ENCODE results near the gene DCAF8L2. TPM values are rescaled to one million over a fixed set of nuclear protein-coding genes. Genes with fewer than 3 reads are reported as not detected.

Gene DCAF8L2
- total RNA-seq (2014; rRNA removed; shearing (Covaris generic)) (not detected in 2 replicates), polyA plus RNA-seq (2016; fragmentation: Nextera tagmentation; extraction: Ambion mirVana) (not detected in 2 replicates)
- long read RNA-seq: 0 reads

DNA sequence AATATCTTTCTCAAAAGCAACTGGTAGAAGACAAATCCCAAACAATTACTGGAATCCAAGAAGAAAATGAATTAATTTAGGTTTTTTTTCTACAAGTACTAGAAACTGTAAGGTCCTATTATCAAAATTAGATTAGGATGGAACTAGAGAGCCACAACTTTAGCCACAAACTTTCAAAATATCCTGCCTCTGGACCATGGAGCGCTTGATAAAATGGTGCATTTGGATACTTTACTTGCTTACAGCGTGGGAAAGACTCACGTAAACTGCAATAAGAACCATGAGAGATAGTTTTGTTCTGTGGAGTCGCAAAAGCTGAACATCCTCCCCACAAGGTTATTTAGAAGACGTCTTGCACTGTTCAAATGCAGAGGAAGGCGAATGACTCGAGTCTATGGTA lies at the start of gene DCAF8L2:
TSS of gene DCAF8L2 (plus strand) at position 301 of the 400 bp plus-strand sequence. CDS start 156,552 bp downstream, outside the sequence.
- ATAC-seq: no peak

More for the DNA sequence above, at the start of gene DCAF8L2:
- H3K4me3 Mint-ChIP-seq: no peak within 1 kb of the TSS
- no peaks in the 10 kb centered on the region for H3K27me3 Mint-ChIP-seq (ENCODE audit: insufficient read depth, low read depth, poor library complexity)
- no peaks in the 10 kb centered on the region for H3K36me3 Mint-ChIP-seq (ENCODE audit: low read depth)
- H3K27me3 ChIP-seq (ENCODE audit: insufficient read depth): no peaks in the 10 kb centered on the region
- no peaks in the 10 kb centered on the region for H3K4me1 ChIP-seq (ENCODE audit: insufficient read depth)
- DNase-seq (ENCODE audit: low spot score): no peak
- H3K79me2 ChIP-seq (replicated peaks; ENCODE audit: insufficient read depth): no peaks in the 10 kb centered on the region
- H3K36me3 ChIP-seq (ENCODE audit: insufficient read depth): no peaks in the 10 kb centered on the region
- no peak within 1 kb of the TSS for H3K4me3 ChIP-seq
- TF ChIP-seq ZNF331 (CRISPR knock-in tag; IDR thresholded peaks at IDR 0.05; ENCODE audit: low read depth): no peak
- TF ChIP-seq CREB1 (CRISPR knock-in tag; IDR thresholded peaks at IDR 0.05; ENCODE audit: low read depth): no peak
- TF ChIP-seq, protein P1, sequence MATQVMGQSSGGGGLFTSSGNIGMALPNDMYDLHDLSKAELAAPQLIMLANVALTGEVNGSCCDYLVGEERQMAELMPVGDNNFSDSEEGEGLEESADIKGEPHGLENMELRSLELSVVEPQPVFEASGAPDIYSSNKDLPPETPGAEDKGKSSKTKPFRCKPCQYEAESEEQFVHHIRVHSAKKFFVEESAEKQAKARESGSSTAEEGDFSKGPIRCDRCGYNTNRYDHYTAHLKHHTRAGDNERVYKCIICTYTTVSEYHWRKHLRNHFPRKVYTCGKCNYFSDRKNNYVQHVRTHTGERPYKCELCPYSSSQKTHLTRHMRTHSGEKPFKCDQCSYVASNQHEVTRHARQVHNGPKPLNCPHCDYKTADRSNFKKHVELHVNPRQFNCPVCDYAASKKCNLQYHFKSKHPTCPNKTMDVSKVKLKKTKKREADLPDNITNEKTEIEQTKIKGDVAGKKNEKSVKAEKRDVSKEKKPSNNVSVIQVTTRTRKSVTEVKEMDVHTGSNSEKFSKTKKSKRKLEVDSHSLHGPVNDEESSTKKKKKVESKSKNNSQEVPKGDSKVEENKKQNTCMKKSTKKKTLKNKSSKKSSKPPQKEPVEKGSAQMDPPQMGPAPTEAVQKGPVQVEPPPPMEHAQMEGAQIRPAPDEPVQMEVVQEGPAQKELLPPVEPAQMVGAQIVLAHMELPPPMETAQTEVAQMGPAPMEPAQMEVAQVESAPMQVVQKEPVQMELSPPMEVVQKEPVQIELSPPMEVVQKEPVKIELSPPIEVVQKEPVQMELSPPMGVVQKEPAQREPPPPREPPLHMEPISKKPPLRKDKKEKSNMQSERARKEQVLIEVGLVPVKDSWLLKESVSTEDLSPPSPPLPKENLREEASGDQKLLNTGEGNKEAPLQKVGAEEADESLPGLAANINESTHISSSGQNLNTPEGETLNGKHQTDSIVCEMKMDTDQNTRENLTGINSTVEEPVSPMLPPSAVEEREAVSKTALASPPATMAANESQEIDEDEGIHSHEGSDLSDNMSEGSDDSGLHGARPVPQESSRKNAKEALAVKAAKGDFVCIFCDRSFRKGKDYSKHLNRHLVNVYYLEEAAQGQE (IDR thresholded peaks at IDR 0.05; ENCODE audit: unreplicated experiment): no peak
- TF ChIP-seq STAT1 (IDR thresholded peaks at IDR 0.05; ENCODE audit: unreplicated experiment): no peak
- no peak for TF ChIP-seq NANOG (IDR thresholded peaks at IDR 0.05; ENCODE audit: borderline replicate concordance)
- TF ChIP-seq ZNF114 (CRISPR knock-in tag; IDR thresholded peaks at IDR 0.05): no peak
- TF ChIP-seq, protein P2, sequence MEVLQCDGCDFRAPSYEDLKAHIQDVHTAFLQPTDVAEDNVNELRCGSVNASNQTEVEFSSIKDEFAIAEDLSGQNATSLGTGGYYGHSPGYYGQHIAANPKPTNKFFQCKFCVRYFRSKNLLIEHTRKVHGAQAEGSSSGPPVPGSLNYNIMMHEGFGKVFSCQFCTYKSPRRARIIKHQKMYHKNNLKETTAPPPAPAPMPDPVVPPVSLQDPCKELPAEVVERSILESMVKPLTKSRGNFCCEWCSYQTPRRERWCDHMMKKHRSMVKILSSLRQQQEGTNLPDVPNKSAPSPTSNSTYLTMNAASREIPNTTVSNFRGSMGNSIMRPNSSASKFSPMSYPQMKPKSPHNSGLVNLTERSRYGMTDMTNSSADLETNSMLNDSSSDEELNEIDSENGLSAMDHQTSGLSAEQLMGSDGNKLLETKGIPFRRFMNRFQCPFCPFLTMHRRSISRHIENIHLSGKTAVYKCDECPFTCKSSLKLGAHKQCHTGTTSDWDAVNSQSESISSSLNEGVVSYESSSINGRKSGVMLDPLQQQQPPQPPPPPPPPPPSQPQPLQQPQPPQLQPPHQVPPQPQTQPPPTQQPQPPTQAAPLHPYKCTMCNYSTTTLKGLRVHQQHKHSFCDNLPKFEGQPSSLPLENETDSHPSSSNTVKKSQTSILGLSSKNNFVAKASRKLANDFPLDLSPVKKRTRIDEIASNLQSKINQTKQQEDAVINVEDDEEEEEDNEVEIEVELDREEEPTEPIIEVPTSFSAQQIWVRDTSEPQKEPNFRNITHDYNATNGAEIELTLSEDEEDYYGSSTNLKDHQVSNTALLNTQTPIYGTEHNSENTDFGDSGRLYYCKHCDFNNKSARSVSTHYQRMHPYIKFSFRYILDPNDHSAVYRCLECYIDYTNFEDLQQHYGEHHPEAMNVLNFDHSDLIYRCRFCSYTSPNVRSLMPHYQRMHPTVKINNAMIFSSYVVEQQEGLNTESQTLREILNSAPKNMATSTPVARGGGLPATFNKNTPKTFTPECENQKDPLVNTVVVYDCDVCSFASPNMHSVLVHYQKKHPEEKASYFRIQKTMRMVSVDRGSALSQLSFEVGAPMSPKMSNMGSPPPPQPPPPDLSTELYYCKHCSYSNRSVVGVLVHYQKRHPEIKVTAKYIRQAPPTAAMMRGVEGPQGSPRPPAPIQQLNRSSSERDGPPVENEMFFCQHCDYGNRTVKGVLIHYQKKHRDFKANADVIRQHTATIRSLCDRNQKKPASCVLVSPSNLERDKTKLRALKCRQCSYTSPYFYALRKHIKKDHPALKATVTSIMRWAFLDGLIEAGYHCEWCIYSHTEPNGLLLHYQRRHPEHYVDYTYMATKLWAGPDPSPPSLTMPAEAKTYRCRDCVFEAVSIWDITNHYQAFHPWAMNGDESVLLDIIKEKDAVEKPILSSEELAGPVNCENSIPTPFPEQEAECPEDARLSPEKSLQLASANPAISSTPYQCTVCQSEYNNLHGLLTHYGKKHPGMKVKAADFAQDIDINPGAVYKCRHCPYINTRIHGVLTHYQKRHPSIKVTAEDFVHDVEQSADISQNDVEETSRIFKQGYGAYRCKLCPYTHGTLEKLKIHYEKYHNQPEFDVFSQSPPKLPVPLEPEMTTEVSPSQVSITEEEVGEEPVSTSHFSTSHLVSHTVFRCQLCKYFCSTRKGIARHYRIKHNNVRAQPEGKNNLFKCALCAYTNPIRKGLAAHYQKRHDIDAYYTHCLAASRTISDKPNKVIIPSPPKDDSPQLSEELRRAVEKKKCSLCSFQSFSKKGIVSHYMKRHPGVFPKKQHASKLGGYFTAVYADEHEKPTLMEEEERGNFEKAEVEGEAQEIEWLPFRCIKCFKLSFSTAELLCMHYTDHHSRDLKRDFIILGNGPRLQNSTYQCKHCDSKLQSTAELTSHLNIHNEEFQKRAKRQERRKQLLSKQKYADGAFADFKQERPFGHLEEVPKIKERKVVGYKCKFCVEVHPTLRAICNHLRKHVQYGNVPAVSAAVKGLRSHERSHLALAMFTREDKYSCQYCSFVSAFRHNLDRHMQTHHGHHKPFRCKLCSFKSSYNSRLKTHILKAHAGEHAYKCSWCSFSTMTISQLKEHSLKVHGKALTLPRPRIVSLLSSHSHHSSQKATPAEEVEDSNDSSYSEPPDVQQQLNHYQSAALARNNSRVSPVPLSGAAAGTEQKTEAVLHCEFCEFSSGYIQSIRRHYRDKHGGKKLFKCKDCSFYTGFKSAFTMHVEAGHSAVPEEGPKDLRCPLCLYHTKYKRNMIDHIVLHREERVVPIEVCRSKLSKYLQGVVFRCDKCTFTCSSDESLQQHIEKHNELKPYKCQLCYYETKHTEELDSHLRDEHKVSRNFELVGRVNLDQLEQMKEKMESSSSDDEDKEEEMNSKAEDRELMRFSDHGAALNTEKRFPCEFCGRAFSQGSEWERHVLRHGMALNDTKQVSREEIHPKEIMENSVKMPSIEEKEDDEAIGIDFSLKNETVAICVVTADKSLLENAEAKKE (CRISPR knock-in tag; IDR thresholded peaks at IDR 0.05): no peak
- TF ChIP-seq EZH2phosphoT487 (IDR thresholded peaks at IDR 0.05; ENCODE audit: unreplicated experiment): no peak
- no peak for TF ChIP-seq JUNB (IDR thresholded peaks at IDR 0.05; ENCODE audit: unreplicated experiment)
- TF ChIP-seq, protein P3, sequence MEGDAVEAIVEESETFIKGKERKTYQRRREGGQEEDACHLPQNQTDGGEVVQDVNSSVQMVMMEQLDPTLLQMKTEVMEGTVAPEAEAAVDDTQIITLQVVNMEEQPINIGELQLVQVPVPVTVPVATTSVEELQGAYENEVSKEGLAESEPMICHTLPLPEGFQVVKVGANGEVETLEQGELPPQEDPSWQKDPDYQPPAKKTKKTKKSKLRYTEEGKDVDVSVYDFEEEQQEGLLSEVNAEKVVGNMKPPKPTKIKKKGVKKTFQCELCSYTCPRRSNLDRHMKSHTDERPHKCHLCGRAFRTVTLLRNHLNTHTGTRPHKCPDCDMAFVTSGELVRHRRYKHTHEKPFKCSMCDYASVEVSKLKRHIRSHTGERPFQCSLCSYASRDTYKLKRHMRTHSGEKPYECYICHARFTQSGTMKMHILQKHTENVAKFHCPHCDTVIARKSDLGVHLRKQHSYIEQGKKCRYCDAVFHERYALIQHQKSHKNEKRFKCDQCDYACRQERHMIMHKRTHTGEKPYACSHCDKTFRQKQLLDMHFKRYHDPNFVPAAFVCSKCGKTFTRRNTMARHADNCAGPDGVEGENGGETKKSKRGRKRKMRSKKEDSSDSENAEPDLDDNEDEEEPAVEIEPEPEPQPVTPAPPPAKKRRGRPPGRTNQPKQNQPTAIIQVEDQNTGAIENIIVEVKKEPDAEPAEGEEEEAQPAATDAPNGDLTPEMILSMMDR (conservative IDR thresholded peaks at IDR 0.05; ENCODE audit: low read depth in 2 of 2): no peak
- TF ChIP-seq EZH2 (IDR thresholded peaks at IDR 0.05; ENCODE audit: low read depth, unreplicated experiment): no peak
- TF ChIP-seq, protein P4, sequence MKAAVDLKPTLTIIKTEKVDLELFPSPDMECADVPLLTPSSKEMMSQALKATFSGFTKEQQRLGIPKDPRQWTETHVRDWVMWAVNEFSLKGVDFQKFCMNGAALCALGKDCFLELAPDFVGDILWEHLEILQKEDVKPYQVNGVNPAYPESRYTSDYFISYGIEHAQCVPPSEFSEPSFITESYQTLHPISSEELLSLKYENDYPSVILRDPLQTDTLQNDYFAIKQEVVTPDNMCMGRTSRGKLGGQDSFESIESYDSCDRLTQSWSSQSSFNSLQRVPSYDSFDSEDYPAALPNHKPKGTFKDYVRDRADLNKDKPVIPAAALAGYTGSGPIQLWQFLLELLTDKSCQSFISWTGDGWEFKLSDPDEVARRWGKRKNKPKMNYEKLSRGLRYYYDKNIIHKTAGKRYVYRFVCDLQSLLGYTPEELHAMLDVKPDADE (IDR thresholded peaks at IDR 0.05): no peak
- no peak within 1 kb of the TSS for H3K27ac ChIP-seq (ENCODE audit: low read depth)
- no peak within 1 kb of the TSS for H3K4me2 ChIP-seq
- no peak within 1 kb of the TSS for H3K27ac Mint-ChIP-seq
- no peaks in the 10 kb centered on the region for H4K20me1 ChIP-seq (replicated peaks; ENCODE audit: insufficient read depth)
- no peaks in the 10 kb centered on the region for H3F3A ChIP-seq (replicated peaks; ENCODE audit: low read depth)
- H3K9me2 ChIP-seq (ENCODE audit: insufficient read depth): no peaks in the 10 kb centered on the region
- no peaks in the 10 kb centered on the region for H3K9me3 Mint-ChIP-seq
- H3K4me1 Mint-ChIP-seq: no peaks in the 10 kb centered on the region
- no peak within 1 kb of the TSS for H2AFZ ChIP-seq
